HCT116 (cell line): ENCODE results near the gene TAF1B.

ENCODE experiments used
- POLR2A ChIP-seq: IDR thresholded peaks from 2 replicates; pipeline ENCODE4 v1.7.0; 2011; ENCODE audit warnings: borderline replicate concordance; ENCODE audit not compliant: insufficient read depth, insufficient read length; ENCODE audit errors: extremely low read depth
- RAD21 ChIP-seq: IDR thresholded peaks from 2 replicates; pipeline ENCODE4 v1.6.1; 2012; ENCODE audit warnings: low read depth, mild to moderate bottlenecking
- TF ChIP-seq, protein P1 (sequence below), 3 experiments: fragments of 200-600 bp in 1 of 3; sonication (generic) in 1 of 3; IDR thresholded peaks in 2 of 3; conservative IDR thresholded peaks in 1 of 3; 2 replicates each; pipeline ENCODE4 v1.5.1; 2012 to 2017; ENCODE audit warnings: low read depth in 2 of 3, low read length in 2 of 3, antibody characterized with exemption in 1 of 3, borderline replicate concordance in 1 of 3, control low read depth in 1 of 3, mild to moderate bottlenecking in 1 of 3, mixed read lengths in 1 of 3, mixed run types in 1 of 3, moderate library complexity in 1 of 3; ENCODE audit not compliant: insufficient read depth in 1 of 3

DNA sequence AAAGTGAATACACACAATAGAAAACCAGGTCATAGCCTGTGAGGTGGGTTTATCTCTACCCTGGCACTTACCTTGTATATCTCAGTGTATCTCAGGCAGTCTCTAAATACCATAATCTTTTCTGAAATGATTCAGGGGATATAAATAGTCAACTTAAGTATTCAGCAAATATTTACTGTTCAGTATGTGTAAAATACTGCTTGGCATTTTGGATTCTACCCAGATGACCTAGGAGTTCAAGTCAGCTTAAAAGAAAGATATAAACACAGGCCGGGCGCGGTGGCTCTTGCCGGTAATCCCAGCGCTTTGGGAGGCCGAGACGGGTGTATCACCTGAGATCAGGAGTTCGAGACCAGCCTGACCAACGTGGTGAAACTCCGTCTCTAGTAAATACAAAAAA lies 132.1 kb downstream of the TAF1B start:
- TF ChIP-seq, protein P1, sequence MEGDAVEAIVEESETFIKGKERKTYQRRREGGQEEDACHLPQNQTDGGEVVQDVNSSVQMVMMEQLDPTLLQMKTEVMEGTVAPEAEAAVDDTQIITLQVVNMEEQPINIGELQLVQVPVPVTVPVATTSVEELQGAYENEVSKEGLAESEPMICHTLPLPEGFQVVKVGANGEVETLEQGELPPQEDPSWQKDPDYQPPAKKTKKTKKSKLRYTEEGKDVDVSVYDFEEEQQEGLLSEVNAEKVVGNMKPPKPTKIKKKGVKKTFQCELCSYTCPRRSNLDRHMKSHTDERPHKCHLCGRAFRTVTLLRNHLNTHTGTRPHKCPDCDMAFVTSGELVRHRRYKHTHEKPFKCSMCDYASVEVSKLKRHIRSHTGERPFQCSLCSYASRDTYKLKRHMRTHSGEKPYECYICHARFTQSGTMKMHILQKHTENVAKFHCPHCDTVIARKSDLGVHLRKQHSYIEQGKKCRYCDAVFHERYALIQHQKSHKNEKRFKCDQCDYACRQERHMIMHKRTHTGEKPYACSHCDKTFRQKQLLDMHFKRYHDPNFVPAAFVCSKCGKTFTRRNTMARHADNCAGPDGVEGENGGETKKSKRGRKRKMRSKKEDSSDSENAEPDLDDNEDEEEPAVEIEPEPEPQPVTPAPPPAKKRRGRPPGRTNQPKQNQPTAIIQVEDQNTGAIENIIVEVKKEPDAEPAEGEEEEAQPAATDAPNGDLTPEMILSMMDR (IDR thresholded peaks at IDR 0.05 in 2 of 3, conservative IDR thresholded peaks at IDR 0.05 in 1 of 3; ENCODE audit: borderline replicate concordance in 1 of 3, insufficient read depth in 1 of 3, low read depth in 2 of 3, low read length in 2 of 3) = no peak
- TF ChIP-seq RAD21 (no peak), POLR2A (no peak)
